Astrocyte of the cerebellum (primary cell): ENCODE measurements around the gene SLC35D3.

Source experiments
- DNase-seq: peaks from one replicate; pipeline ENCODE4 v3.0.0-alpha.2; 2011; ENCODE audit warnings: low read depth
- H3K4me3 ChIP-seq: 2 replicates; pipeline ENCODE4 v1.5.1; 2011; ENCODE audit warnings: mild to moderate bottlenecking, low read depth, low read length, moderate library complexity
- CTCF ChIP-seq: IDR thresholded peaks from 2 replicates; pipeline ENCODE4 v1.5.1; 2012; ENCODE audit warnings: low read length, low read depth, moderate library complexity, mild to moderate bottlenecking; ENCODE audit errors: missing control alignments
- in situ Hi-C: cut with HindIII; loops from 2 replicates; pipeline ENCODE4 v1.10.0; 2017; ENCODE audit warnings: low sequenced_read_pairs

SLC35D3 gene

GRCh38 chr6:136962661-136963060, 40.6 kb downstream of the SLC35D3 start:
- in situ Hi-C loops: no loop called here
- no peak for TF ChIP-seq CTCF
- no peak for DNase-seq
- H3K4me3 ChIP-seq: no peak overlapping the region

- DNase-seq: no peak
- in situ Hi-C loops: no loop called here
- TF ChIP-seq CTCF: no peak
- no peak overlapping the region for H3K4me3 ChIP-seq
Observed at GRCh38 chr6:136963259-136963658, 41.2 kb downstream of the SLC35D3 start.

- no peak overlapping the region for H3K4me3 ChIP-seq
- in situ Hi-C loops: no loop called here
- no peak for DNase-seq
- no peak for TF ChIP-seq CTCF
Observed at GRCh38 chr6:136964398-136964797, 42.3 kb downstream of the SLC35D3 start.

- peak; percentile 69 for TF ChIP-seq CTCF
- peak; percentile 54 for DNase-seq
- H3K4me3 ChIP-seq: no peak overlapping the region
- in situ Hi-C loops: no loop called here
Observed at GRCh38 chr6:136967876-136968752, 46.0 kb downstream of the SLC35D3 start.

- in situ Hi-C loops: no loop called here
- no peak for TF ChIP-seq CTCF
- DNase-seq: no peak
- H3K4me3 ChIP-seq: no peak overlapping the region
Observed at GRCh38 chr6:136968837-136969236, 46.7 kb downstream of the SLC35D3 start.

GRCh38 chr6:136969433-136969832, 47.3 kb downstream of the SLC35D3 start:
- DNase-seq: no peak
- H3K4me3 ChIP-seq: no peak overlapping the region

More at GRCh38 chr6:136969433-136969832, 47.3 kb downstream of the SLC35D3 start:
- no peak for TF ChIP-seq CTCF
- in situ Hi-C loops: no loop called here
